ENCODE results near the gene ANKMY1.

GRCh38 chr2:240480834-240481623 is 76.8 kb downstream of the ANKMY1 start:
- TF ChIP-seq CTCF (IDR thresholded peaks at IDR 0.05) (no peak), ZFX (IDR thresholded peaks at IDR 0.05; ENCODE audit: borderline replicate concordance) (no peak)

Measured in 22Rv1 (cell line).